ENCODE data around the gene IRAK2. TPM values are rescaled to one million over a fixed set of nuclear protein-coding genes. Genes with fewer than 3 reads are reported as not detected.
A peak's percentile ranks its signal among the peaks of the same experiment; 100 is the strongest.

Gene IRAK2
- total RNA-seq, 2 donors from 2014 or later, result 5.1 to 7.6 TPM

DNA sequence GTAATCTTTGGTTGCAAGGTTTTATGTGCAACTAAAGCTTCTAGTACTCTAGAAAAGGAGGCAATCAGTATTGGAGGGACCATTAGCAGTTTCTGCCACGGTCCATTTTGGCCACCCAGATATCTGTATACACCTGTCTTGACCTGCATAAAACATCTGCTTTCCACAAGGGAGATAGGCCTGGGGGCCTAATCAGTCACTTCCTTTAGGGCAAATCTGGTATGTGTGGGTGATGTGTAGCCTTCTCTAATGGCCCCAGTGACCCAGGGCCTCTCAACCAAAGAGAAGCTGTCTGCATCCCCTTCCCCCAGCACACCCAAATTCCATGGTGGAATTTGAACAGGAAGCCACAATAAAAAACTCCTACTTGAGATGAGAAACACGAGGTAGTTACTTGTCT lies 19.5 kb downstream of the IRAK2 start:
- H3K9me3 ChIP-seq, result no peaks in the 10 kb centered on the region
- H3K4me3 ChIP-seq, result no peak overlapping the region
- TF ChIP-seq POLR2A (IDR thresholded peaks at IDR 0.05) (no peak), POLR2AphosphoS5 (IDR thresholded peaks at IDR 0.05) (no peak)
- TF ChIP-seq, protein P1, sequence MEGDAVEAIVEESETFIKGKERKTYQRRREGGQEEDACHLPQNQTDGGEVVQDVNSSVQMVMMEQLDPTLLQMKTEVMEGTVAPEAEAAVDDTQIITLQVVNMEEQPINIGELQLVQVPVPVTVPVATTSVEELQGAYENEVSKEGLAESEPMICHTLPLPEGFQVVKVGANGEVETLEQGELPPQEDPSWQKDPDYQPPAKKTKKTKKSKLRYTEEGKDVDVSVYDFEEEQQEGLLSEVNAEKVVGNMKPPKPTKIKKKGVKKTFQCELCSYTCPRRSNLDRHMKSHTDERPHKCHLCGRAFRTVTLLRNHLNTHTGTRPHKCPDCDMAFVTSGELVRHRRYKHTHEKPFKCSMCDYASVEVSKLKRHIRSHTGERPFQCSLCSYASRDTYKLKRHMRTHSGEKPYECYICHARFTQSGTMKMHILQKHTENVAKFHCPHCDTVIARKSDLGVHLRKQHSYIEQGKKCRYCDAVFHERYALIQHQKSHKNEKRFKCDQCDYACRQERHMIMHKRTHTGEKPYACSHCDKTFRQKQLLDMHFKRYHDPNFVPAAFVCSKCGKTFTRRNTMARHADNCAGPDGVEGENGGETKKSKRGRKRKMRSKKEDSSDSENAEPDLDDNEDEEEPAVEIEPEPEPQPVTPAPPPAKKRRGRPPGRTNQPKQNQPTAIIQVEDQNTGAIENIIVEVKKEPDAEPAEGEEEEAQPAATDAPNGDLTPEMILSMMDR (IDR thresholded peaks at IDR 0.05), result no peak
- H3K36me3 ChIP-seq, result no peaks in the 10 kb centered on the region
- no peak for DNase-seq (ENCODE audit: low spot score)
- no peak overlapping the region for H3K27ac ChIP-seq
- 62% methylated on average over 2 of the region's 2 CpGs for WGBS
- intact Hi-C loops (cut with DNase I), result no loop called here
- peaks cover 4% of the 10 kb centered on the region for H3K4me1 ChIP-seq (replicated peaks)
- no peaks in the 10 kb centered on the region for H3K27me3 ChIP-seq (replicated peaks; ENCODE audit: insufficient read depth)

DNA sequence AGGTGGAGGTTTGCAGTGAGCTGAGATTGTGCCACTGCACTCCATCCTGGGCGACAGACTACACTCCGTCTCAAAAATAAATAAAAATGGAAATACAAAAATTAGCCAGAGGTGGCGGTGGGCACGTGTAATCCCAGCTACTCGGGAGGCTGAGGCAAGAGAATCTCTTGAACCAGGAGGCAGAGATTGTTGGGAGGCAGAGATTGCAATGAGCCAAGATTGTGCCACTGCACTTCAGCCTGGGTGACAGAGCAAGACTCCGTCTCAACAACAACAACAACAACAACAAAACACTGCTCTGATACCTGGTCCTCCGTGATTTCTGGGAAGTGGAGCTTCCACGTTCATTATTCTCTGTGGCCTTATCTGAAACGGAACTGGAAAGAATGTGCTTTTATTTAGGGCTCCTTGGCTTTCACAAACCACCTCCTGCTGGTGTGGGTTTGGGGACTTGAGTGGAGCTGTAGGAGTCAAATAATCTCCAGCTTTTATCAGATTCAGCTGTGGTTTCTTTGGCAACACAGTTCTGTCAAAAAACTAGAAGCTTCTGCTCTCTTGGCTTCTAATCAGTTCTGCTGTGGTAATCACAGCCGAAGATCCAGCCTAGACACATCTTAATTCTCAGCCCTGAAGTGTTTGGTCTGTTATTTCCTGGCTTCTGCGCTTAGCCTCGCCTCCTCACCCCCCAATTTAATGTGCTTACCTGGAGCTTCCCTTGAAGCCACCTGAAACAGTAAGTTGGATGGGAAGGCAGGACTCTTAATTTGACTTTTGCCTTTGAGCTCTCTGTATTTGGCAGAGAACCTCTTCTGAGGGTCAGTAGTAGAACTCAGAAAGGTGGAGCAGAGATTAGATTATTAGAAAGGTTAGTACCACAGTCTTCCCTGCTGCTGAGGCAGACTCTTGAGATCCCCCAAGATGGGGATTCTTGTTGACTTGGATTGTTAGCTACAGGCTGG lies 21.4 kb downstream of the IRAK2 start:
- WGBS, result 51% methylated on average over 12 of the region's 12 CpGs
- Histone ChIP-seq H3K36me3 (no peaks in the 10 kb centered on the region), H3K27ac (peak overlapping the region in 1 of 2 donors; percentile 47), H3K4me1 (replicated peaks) (peaks cover 6% of the 10 kb centered on the region), H3K27me3 (replicated peaks; ENCODE audit: insufficient read depth) (no peaks in the 10 kb centered on the region), H3K9me3 (no peaks in the 10 kb centered on the region), H3K4me3 (no peak overlapping the region)
- TF ChIP-seq POLR2A (IDR thresholded peaks at IDR 0.05) (no peak), POLR2AphosphoS5 (IDR thresholded peaks at IDR 0.05) (no peak)
- TF ChIP-seq, protein P1 (IDR thresholded peaks at IDR 0.05), result no peak
- intact Hi-C loops (cut with DNase I), result no loop called here
- DNase-seq (ENCODE audit: low spot score), result no peak

DNA sequence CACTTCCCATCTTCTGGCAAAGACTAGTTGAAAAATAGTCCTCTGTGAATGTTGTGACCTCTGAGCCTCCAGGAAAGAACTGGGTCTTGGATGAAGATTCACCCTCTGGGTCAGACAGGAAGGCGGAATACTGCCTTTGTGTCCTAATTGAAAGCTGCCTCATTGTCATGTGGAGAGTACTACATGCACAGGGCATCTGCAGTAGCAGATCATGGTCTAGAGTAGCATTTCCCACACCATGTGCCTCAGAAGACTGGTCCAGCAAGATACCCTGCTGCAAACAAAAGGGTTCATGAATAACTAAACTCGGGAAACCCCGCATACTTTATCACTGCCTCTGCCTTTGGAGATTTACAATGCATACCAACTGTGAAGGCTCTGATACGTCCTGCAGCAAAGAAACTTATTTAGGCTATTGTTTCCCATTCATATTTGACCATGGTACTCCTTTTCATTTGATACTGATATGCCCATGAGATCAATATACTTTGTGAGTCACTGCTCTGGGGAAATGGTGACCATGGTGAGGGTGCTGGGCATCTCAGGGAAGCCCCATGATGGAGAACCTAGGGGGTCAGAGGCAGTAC lies 22.7 kb downstream of the IRAK2 start:
- intact Hi-C loops (cut with DNase I), result no loop called here
- H3K27me3 ChIP-seq (replicated peaks; ENCODE audit: insufficient read depth), result no peaks in the 10 kb centered on the region
- TF ChIP-seq POLR2A (IDR thresholded peaks at IDR 0.05) (no peak), POLR2AphosphoS5 (IDR thresholded peaks at IDR 0.05) (no peak)
- TF ChIP-seq, protein P1 (IDR thresholded peaks at IDR 0.05), result no peak
- DNase-seq (ENCODE audit: low spot score), result no peak
- no peak overlapping the region for H3K4me3 ChIP-seq
- peaks cover 13% of the 10 kb centered on the region for H3K4me1 ChIP-seq (replicated peaks)
- no peak overlapping the region for H3K27ac ChIP-seq
- WGBS, result 69% methylated on average over 4 of the region's 4 CpGs
- H3K36me3 ChIP-seq, result no peaks in the 10 kb centered on the region
- H3K9me3 ChIP-seq, result no peaks in the 10 kb centered on the region

DNA sequence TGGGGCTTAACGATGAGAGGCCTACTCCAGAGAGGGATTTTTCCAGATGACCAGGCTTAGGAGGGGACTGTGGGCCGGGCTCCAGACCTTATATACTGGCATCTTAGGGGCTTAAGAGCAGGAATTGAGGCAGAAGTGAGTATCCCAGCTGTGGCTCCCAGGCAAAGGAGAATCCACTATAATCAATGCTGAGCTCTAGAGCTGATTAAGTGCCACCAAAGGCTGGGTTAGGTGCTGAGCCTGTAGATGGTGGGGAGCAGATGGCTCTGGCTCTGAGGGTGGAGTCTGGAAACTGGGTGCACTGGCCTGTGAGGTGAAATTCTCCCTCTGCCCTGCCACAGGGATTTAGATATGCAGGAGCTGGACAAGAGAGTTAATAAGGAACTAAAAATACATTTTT lies 23.2 kb downstream of the IRAK2 start:
- no peak for DNase-seq (ENCODE audit: low spot score)
- no peaks in the 10 kb centered on the region for H3K36me3 ChIP-seq
- H3K4me3 ChIP-seq, result no peak overlapping the region
- no peaks in the 10 kb centered on the region for H3K27me3 ChIP-seq (replicated peaks; ENCODE audit: insufficient read depth)
- 97% methylated on average over 2 of the region's 2 CpGs for WGBS
- H3K9me3 ChIP-seq, result no peaks in the 10 kb centered on the region
- intact Hi-C loops (cut with DNase I), result no loop called here
- H3K4me1 ChIP-seq (replicated peaks), result peaks cover 18% of the 10 kb centered on the region
- TF ChIP-seq, protein P1 (IDR thresholded peaks at IDR 0.05), result no peak
- no peak for TF ChIP-seq POLR2A (IDR thresholded peaks at IDR 0.05)
- TF ChIP-seq POLR2AphosphoS5 (IDR thresholded peaks at IDR 0.05), result no peak
- H3K27ac ChIP-seq, result no peak overlapping the region
